GM13976 (cell line): ENCODE measurements around the gene PTPRK.

Experiments
- DNase-seq: peaks from one replicate; pipeline ENCODE4 v3.0.0; 2012; ENCODE audit warnings: low spot score
- CTCF ChIP-seq: IDR thresholded peaks from 2 replicates; pipeline ENCODE4 v1.5.1; 2012; ENCODE audit warnings: borderline replicate concordance, mild to moderate bottlenecking; ENCODE audit not compliant: insufficient read depth; ENCODE audit errors: extremely low read depth, missing control alignments, control extremely low read depth
- in situ Hi-C: fragments of 300-500 bp; cut with MboI; formaldehyde crosslinking; loops from one replicate; pipeline ENCODE4 v1.12.0; 2022; ENCODE audit warnings: low sequenced_read_pairs, mixed read lengths, inconsistent platforms; ENCODE audit not compliant: unreplicated experiment

PTPRK gene

GRCh38 chr6:128139519-128139918 lies 380.9 kb downstream of the PTPRK start:
- in situ Hi-C loops: no loop called here
- no peak for TF ChIP-seq CTCF
- no peak for DNase-seq

- in situ Hi-C loops: no loop called here
- TF ChIP-seq CTCF: no peak
- no peak for DNase-seq
These were observed 381.7 kb downstream of the PTPRK start for GRCh38 chr6:128138694-128139093.

- no peak for TF ChIP-seq CTCF
- no peak for DNase-seq
- in situ Hi-C loops: no loop called here
These were observed 385.1 kb downstream of the PTPRK start for GRCh38 chr6:128135325-128135724.

DNA sequence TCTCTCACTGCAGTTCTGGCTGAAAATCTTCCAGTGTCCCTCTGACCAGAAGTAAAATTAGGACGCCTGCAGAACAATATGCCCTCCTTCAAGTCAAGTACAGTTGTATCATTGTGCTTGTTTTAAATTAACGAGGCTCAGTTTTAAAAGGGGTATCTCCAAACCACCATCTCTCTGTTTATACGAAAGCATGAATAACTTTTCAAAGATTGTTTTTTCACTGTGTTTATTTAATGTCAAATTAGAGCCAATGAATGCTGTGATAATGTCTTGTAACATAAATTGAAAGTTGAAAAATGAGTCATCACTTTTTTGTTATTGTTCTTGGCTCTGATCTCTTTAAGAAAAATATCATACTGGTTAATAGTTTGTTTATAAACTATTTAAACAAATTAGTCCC lies 388.8 kb downstream of the PTPRK start:
- in situ Hi-C loops: no loop called here
- no peak for DNase-seq
- no peak for TF ChIP-seq CTCF

DNA sequence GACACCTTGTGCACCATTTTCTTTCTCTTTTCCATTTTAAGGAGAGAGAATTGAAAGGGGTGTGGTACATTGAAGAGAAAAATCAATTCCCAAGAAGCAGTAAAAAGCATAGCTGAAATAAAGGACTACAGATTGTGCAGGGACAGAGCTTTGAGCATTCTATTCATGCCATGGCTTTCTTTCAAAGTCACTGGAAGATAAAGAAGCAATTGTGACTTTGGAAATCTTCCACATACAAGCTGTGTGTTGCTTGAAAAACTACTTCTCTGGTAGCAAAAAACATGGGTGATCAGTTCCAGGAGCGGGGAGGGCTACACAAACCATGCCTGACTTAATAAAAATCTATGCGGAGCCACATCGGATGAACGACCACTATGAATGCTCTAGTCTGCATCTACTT lies 389.4 kb downstream of the PTPRK start:
- no peak for TF ChIP-seq CTCF
- in situ Hi-C loops: no loop called here
- DNase-seq: no peak

- in situ Hi-C loops: no loop called here
- TF ChIP-seq CTCF: no peak
- DNase-seq: no peak
These were observed 390.7 kb downstream of the PTPRK start for GRCh38 chr6:128129679-128130078.

DNA sequence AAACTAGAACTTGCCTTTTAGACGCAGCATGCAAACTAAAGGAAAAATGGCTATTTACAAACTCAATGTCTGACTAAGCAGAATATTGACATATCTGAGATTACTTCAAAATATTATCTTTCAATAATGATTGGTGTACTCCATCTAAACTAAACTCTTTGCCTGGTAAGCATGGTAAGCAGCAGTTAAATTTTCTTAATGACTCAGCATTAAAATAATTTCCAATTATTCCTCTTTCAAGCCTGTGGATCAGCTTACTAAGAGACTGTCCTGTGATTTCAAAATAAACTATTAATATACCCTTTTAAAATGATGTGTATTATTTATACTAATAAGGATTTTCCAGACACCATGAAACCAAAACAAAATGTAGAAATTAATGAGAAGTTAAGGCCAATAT lies 392.7 kb downstream of the PTPRK start:
- in situ Hi-C loops: no loop called here
- no peak for TF ChIP-seq CTCF
- DNase-seq: no peak
